Duodenal mucosa (tissue), 2 donors: Measurements from ENCODE around the gene POLDIP2.

Source experiments
- H3K27ac ChIP-seq: one replicate; pipeline ENCODE4 v1.7.0; 2013; ENCODE audit warnings: low read depth, low read length
- H3K27me3 ChIP-seq, 2 donors: one replicate each; pipeline ENCODE4 v1.7.0; 2013; ENCODE audit warnings: low read length in 2 of 2, control low read depth in 1 of 2; ENCODE audit not compliant: insufficient read depth in 2 of 2, control insufficient read depth in 1 of 2
- H3K36me3 ChIP-seq, 2 donors: one replicate each; pipeline ENCODE4 v1.7.0; 2013; ENCODE audit warnings: low read length in 2 of 2, control low read depth in 1 of 2; ENCODE audit not compliant: insufficient read depth in 2 of 2, control insufficient read depth in 1 of 2
- H3K4me1 ChIP-seq, 2 donors: one replicate each; pipeline ENCODE4 v1.7.0; 2013; ENCODE audit warnings: low read length in 2 of 2, control low read depth in 1 of 2; ENCODE audit not compliant: insufficient read depth in 2 of 2, control insufficient read depth in 1 of 2
- H3K4me3 ChIP-seq, 2 donors: one replicate each; pipeline ENCODE4 v1.7.0; 2013; ENCODE audit warnings: low read length in 2 of 2, low read depth in 1 of 2
- H3K9ac ChIP-seq, 2 donors: one replicate each; pipeline ENCODE4 v1.7.0; 2013; ENCODE audit warnings: low read length in 2 of 2, low read depth in 1 of 2
- H3K9me3 ChIP-seq, 2 donors: one replicate each; pipeline ENCODE4 v1.7.0; 2013; ENCODE audit warnings: low read length in 2 of 2, control low read depth in 1 of 2; ENCODE audit not compliant: control insufficient read depth in 1 of 2

The POLDIP2 gene

GRCh38 chr17:28357061-28357900 is at the start of gene POLDIP2:
Gene POLDIP2 (minus strand): TSS chr17:28357527. CDS start chr17:28357448, 79 bp downstream.
- Histone ChIP-seq H3K4me1 (peaks cover 19 to 26% of the 10 kb centered on the region in 2 donors), H3K9ac (peak within 1 kb of the TSS; percentile 86 to 95), H3K36me3 (peaks cover 26 to 50% of the 10 kb centered on the region in 2 donors), H3K27me3 (no peaks in the 10 kb centered on the region), H3K9me3 (no peaks in the 10 kb centered on the region), H3K4me3 (peak within 1 kb of the TSS; percentile 76 to 94), H3K27ac (peak within 1 kb of the TSS; percentile 76)

- H3K27ac ChIP-seq: no peak overlapping the region
- H3K9ac ChIP-seq: peak overlapping the region in 1 of 2 donors; percentile 71
- peaks cover 0 to 11% of the 10 kb centered on the region in 2 donors for H3K36me3 ChIP-seq
- H3K4me1 ChIP-seq: peaks cover 37% of the 10 kb centered on the region in 2 donors
- H3K27me3 ChIP-seq: peaks cover 0 to 15% of the 10 kb centered on the region in 2 donors
- peak overlapping the region; percentile 73 to 77 for H3K4me3 ChIP-seq
- H3K9me3 ChIP-seq: no peaks in the 10 kb centered on the region
Observed at GRCh38 chr17:28406473-28406814, 49.1 kb upstream of the POLDIP2 start.

DNA sequence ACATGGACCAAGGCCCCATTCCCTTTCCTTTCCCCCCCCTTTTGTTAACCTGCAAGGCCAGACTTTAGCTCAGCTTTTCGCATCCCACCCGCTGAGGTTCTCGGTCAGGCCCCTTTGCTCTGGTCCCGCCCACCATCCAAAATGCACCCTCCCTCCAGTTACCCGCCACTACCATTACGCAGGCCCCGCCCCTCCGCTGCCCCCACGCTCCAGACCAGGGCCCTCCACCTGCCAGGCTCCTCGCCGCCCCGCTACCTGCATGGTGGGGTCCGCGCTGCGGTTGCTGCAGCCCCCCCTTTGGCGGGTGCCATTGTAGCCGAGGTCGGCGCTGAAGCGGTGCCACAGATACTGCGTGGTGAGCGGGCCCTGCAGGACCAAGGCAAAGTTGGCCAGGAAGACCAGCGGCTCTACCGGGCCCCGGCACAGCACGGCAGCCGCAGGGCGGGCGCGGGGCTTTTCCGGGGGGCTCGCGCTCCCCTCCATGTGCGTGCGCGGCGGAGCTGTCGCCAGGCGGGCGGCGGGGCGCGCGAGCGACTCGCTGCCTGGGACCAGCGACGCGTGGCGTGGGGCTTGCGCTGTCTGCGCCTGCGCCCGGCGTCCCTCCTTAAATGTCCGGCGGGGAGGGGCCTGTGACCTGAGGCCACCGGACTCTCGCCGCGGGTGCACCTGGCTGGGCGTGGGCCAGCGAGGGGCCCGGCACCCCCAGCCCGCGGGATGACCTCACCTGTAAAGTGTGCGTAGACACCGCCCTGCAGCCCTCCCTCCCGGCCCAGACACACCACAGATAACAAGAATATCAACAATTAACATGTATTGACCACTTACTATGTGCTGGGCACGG is 48.5 kb upstream of the POLDIP2 start, which contains the start of gene SLC46A1:
SLC46A1 (minus strand) TSS at position 581 of the 841 bp plus-strand sequence; CDS start at position 483, 98 bp downstream.
- peak within 1 kb of the TSS; percentile 60 to 71 for H3K9ac ChIP-seq
- H3K27me3 ChIP-seq: peaks cover 0 to 15% of the 10 kb centered on the region in 2 donors
- peak within 1 kb of the TSS; percentile 24 for H3K27ac ChIP-seq
- peak within 1 kb of the TSS; percentile 73 to 77 for H3K4me3 ChIP-seq
- peaks cover 0 to 15% of the 10 kb centered on the region in 2 donors for H3K36me3 ChIP-seq
- no peaks in the 10 kb centered on the region for H3K9me3 ChIP-seq
- peaks cover 37% of the 10 kb centered on the region in 2 donors for H3K4me1 ChIP-seq

- Histone ChIP-seq H3K9me3 (no peaks in the 10 kb centered on the region), H3K27ac (peak overlapping the region; percentile 22), H3K4me1 (peaks cover 37% of the 10 kb centered on the region in 2 donors), H3K9ac (peak overlapping the region; percentile 60 to 71), H3K36me3 (peaks cover 0 to 17% of the 10 kb centered on the region in 2 donors), H3K4me3 (peak overlapping the region; percentile 73 to 77), H3K27me3 (peaks cover 0 to 15% of the 10 kb centered on the region in 2 donors)
Observed at GRCh38 chr17:28404812-28405570, 47.7 kb upstream of the POLDIP2 start.

DNA sequence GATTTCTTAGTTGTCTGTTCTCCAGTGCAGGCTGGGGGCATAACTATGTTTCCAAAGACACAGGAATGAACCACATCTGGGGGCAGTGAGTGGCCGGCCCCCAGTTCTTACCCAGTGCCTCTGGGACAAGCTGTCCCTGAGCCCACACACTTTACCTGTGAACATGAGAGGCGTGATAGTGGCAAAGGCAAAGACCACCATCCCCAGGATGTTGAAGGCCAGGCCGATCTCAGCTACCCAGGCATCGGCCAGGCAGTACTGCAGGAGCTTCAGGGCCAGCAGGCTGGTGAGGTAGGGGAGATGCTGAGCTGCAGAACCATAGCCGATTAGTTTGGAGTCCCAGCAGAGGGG is 47.1 kb upstream of the POLDIP2 start:
- Histone ChIP-seq H3K9ac (peak overlapping the region in 1 of 2 donors; percentile 60), H3K27ac (peak overlapping the region; percentile 11), H3K36me3 (peaks cover 0 to 17% of the 10 kb centered on the region in 2 donors), H3K9me3 (no peaks in the 10 kb centered on the region), H3K27me3 (peaks cover 0 to 15% of the 10 kb centered on the region in 2 donors), H3K4me3 (peak overlapping the region; percentile 73 to 77), H3K4me1 (peaks cover 37% of the 10 kb centered on the region in 2 donors)

DNA sequence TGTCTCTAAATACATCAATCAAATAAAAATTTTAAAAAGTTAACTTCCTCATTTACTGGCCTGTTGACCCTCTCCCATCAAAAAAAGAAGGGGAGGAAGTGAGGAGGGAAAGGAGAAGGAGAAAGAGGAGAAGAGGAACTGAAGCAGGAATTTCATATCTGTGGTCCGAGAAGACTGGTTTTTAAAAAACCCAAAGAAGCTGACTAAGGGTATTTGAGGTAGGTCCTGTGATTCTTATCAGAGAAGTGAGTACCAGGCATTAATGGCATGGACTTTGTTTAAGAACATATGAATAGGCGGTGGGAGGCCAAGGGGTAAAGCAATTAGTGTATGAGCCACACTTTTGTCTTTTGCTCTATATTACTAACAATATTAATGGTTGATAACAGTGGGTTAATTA is 46.7 kb upstream of the POLDIP2 start:
- H3K27ac ChIP-seq: no peak overlapping the region
- H3K4me1 ChIP-seq: peaks cover 37 to 39% of the 10 kb centered on the region in 2 donors
- peaks cover 4 to 21% of the 10 kb centered on the region in 2 donors for H3K36me3 ChIP-seq
- H3K9ac ChIP-seq: no peak overlapping the region
- H3K27me3 ChIP-seq: peaks cover 0 to 15% of the 10 kb centered on the region in 2 donors
- H3K9me3 ChIP-seq: no peaks in the 10 kb centered on the region
- H3K4me3 ChIP-seq: peak overlapping the region; percentile 73 to 77

- Histone ChIP-seq H3K27me3 (peaks cover 0 to 15% of the 10 kb centered on the region in 2 donors), H3K4me1 (peaks cover 37 to 40% of the 10 kb centered on the region in 2 donors), H3K36me3 (peaks cover 10 to 29% of the 10 kb centered on the region in 2 donors), H3K27ac (no peak overlapping the region), H3K9me3 (no peaks in the 10 kb centered on the region), H3K9ac (no peak overlapping the region), H3K4me3 (no peak overlapping the region)
Observed at GRCh38 chr17:28402844-28403243, 45.5 kb upstream of the POLDIP2 start.

DNA sequence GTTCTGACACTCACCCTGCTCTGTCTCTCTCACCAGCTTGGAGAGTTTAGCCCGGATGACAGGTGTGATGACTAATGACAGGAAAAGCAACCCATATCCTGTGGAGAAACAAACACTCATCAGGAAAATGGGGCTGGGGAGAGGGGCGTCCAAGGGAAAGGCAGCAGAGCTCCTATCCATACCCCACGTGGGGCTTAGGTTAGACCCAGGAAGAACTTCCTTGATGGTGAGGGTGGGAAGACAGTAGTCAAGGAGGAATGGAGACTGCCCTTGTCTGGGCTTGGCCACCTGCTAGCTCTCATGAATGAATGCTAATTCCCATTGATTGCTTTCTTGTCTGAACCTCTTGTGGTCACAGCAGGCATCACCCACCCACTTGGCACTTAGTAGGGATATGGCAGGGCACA is 44.9 kb upstream of the POLDIP2 start:
- Histone ChIP-seq H3K27ac (no peak overlapping the region), H3K9me3 (no peaks in the 10 kb centered on the region), H3K36me3 (peaks cover 10 to 32% of the 10 kb centered on the region in 2 donors), H3K4me1 (peaks cover 34 to 35% of the 10 kb centered on the region in 2 donors), H3K27me3 (peaks cover 0 to 15% of the 10 kb centered on the region in 2 donors), H3K9ac (no peak overlapping the region), H3K4me3 (no peak overlapping the region)

DNA sequence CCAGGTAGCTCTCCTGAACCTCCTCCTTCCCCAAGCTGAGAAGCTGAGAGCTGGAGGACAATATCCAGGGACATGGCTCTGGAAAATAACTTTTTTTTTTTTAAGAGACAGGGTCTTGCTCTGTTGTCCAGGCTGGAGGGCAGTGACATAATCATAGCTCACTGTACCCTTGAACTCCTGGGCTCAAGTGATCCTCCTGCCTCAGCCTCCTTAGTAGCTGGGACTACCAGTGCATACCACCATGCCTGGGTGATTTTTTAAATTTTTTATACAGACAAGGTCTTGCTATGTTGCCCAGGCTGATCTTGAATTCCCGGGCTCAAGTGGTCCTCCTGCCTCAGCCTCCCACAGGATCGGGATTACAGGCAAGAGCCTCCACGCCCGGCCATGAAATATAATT is 42.5 kb upstream of the POLDIP2 start:
- peaks cover 0 to under 1% of the 10 kb centered on the region in 2 donors for H3K27me3 ChIP-seq
- H3K9ac ChIP-seq: no peak overlapping the region
- H3K36me3 ChIP-seq: peaks cover 18 to 46% of the 10 kb centered on the region in 2 donors
- no peak overlapping the region for H3K4me3 ChIP-seq
- no peaks in the 10 kb centered on the region for H3K9me3 ChIP-seq
- peaks cover 14 to 20% of the 10 kb centered on the region in 2 donors for H3K4me1 ChIP-seq
- H3K27ac ChIP-seq: no peak overlapping the region
